Measurements from ENCODE around the gene ZBTB18. TPM values are rescaled to one million over a fixed set of nuclear protein-coding genes. Genes with fewer than 3 reads are reported as not detected.
A peak's percentile ranks its signal among the peaks of the same experiment; 100 is the strongest.

Gene ZBTB18
- total and polyA plus RNA-seq, 4 donors, result 8.9 to 21.3 (median 18.4) TPM

- no peak for TF ChIP-seq CTCF (IDR thresholded peaks at IDR 0.05; ENCODE audit: control extremely low read depth, extremely low read depth)
- no peak for DNase-seq
- H3K9me3 ChIP-seq (ENCODE audit: control insufficient read depth in 4 of 4, insufficient read depth in 3 of 4, low read length in 3 of 4), result no peaks in the 10 kb centered on the region
Measured at GRCh38 chr1:244064621-244065020, 13.5 kb downstream of the ZBTB18 start.

GRCh38 chr1:244065063-244065793, 14.1 kb downstream of the ZBTB18 start:
- 88 to 90% methylated on average over 9 of the region's 9 CpGs for WGBS, 2 donors

More at GRCh38 chr1:244064621-244065020, 13.5 kb downstream of the ZBTB18 start:
- WGBS, 2 donors, result 95 to 96% methylated on average over 8 of the region's 8 CpGs
- no peak for ATAC-seq (ENCODE audit: insufficient read depth, low FRiP score)
- Histone ChIP-seq H3K36me3 (ENCODE audit: control insufficient read depth in 4 of 4, insufficient read depth in 4 of 4, low read length in 4 of 4) (no peaks in the 10 kb centered on the region), H3K27ac (ENCODE audit: low read depth in 1 of 2, low read length in 1 of 2) (no peak overlapping the region), H3K27me3 (ENCODE audit: control insufficient read depth in 3 of 3, insufficient read depth in 3 of 3, low read length in 2 of 3) (no peaks in the 10 kb centered on the region), H3K4me1 (ENCODE audit: control insufficient read depth in 5 of 5, insufficient read depth in 5 of 5, low read length in 5 of 5) (peaks cover 0 to 26% (median 9%) of the 10 kb centered on the region in 5 donors), H3K9ac (ENCODE audit: insufficient read depth in 1 of 2, low read length in 2 of 2) (no peak overlapping the region), H3K4me3 (no peak overlapping the region)

GRCh38 chr1:244065960-244066388, 14.9 kb downstream of the ZBTB18 start:
- peak in 2 of 3 donors; percentile 84 to 88 for DNase-seq
- Histone ChIP-seq H3K36me3 (ENCODE audit: control insufficient read depth in 4 of 4, insufficient read depth in 4 of 4, low read length in 4 of 4) (no peaks in the 10 kb centered on the region), H3K9ac (ENCODE audit: insufficient read depth in 1 of 2, low read length in 2 of 2) (no peak overlapping the region), H3K4me1 (ENCODE audit: control insufficient read depth in 5 of 5, insufficient read depth in 5 of 5, low read length in 5 of 5) (peaks cover 0 to 26% (median 9%) of the 10 kb centered on the region in 5 donors), H3K27me3 (ENCODE audit: control insufficient read depth in 3 of 3, insufficient read depth in 3 of 3, low read length in 2 of 3) (no peaks in the 10 kb centered on the region), H3K27ac (ENCODE audit: low read depth in 1 of 2, low read length in 1 of 2) (no peak overlapping the region), H3K4me3 (no peak overlapping the region), H3K9me3 (ENCODE audit: control insufficient read depth in 4 of 4, insufficient read depth in 3 of 4, low read length in 3 of 4) (no peaks in the 10 kb centered on the region)
- TF ChIP-seq CTCF (IDR thresholded peaks at IDR 0.05; ENCODE audit: control extremely low read depth, extremely low read depth), result no peak
- WGBS, 2 donors, result 13 to 22% methylated on average over 4 of the region's 4 CpGs
- ATAC-seq (ENCODE audit: insufficient read depth, low FRiP score), result no peak

More at GRCh38 chr1:244065063-244065793, 14.1 kb downstream of the ZBTB18 start:
- ATAC-seq (ENCODE audit: insufficient read depth, low FRiP score) (no peak), DNase-seq (no peak)
- no peak overlapping the region for H3K4me3 ChIP-seq
- H3K27me3 ChIP-seq (ENCODE audit: control insufficient read depth in 3 of 3, insufficient read depth in 3 of 3, low read length in 2 of 3), result no peaks in the 10 kb centered on the region
- no peak overlapping the region for H3K27ac ChIP-seq (ENCODE audit: low read depth in 1 of 2, low read length in 1 of 2)
- no peaks in the 10 kb centered on the region for H3K36me3 ChIP-seq (ENCODE audit: control insufficient read depth in 4 of 4, insufficient read depth in 4 of 4, low read length in 4 of 4)
- H3K9ac ChIP-seq (ENCODE audit: insufficient read depth in 1 of 2, low read length in 2 of 2), result no peak overlapping the region
- no peak for TF ChIP-seq CTCF (IDR thresholded peaks at IDR 0.05; ENCODE audit: control extremely low read depth, extremely low read depth)
- peaks cover 0 to 26% (median 9%) of the 10 kb centered on the region in 5 donors for H3K4me1 ChIP-seq (ENCODE audit: control insufficient read depth in 5 of 5, insufficient read depth in 5 of 5, low read length in 5 of 5)
- no peaks in the 10 kb centered on the region for H3K9me3 ChIP-seq (ENCODE audit: control insufficient read depth in 4 of 4, insufficient read depth in 3 of 4, low read length in 3 of 4)
